Islet of Langerhans (tissue), 1 donor: ENCODE measurements around the gene HK2.

Experiments used
- FAIRE-seq: peaks from one replicate; lab custom pipeline; 2011; peaks lifted over from hg19 to GRCh38; lab: Jason Lieb, UNC

HK2 gene

DNA sequence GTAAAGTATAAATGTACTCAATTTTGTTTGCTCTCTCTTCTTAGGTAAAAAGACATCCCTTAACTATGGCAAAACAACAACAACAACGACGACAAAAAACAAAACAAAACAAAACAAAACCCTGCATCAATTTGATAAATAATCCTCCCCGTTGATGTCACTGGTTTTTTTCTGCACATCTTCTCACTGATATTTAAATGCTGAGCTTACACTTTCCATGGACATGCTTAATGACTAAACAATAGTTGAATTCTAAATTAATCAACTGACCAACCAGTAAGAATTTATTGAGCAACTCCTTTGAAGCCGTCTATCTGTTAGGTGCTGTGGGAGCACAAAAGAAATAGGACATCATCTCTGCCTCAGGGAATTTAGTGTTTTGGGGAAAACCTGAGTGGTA, 104.3 kb downstream of the HK2 start:
- FAIRE-seq, result no peak

DNA sequence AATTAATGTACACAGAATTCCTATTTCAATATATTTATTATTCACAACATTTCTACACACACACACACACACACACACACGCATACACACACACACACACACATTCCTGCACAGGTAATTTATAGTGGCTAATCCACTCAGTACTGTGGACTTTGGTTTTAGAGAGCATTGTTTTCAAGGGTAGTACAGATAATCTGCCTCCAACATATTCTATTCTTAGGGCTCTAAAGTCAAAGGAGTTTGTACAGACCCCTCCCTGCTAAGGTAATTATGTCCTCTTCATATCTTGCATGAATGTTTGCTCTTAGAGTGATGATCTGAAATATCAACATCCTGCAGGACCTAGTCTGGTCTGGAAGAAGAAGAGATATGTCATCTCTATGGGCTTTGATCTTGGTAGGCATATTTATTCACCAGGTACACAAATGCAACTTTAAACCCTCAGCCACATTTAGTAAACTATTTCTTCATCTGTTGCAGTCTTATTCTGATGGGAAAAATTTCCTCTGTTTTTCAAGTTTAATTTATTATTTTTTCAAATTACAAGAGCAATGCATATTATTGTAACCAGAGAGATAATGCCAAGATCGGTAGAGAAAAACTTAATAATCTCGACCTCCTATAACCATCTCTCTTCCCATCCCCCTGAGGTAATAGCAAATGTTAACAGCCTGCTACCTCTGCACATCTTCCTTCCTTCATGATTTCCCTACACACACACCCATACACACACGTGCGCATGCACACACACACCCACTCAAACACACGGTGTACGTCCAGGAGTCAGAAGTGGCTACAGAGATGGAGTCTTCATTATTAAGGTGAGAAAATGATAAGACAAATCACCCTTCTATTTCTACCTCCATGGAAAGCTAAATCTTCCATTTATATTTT, 106.2 kb downstream of the HK2 start:
- FAIRE-seq, result no peak

DNA sequence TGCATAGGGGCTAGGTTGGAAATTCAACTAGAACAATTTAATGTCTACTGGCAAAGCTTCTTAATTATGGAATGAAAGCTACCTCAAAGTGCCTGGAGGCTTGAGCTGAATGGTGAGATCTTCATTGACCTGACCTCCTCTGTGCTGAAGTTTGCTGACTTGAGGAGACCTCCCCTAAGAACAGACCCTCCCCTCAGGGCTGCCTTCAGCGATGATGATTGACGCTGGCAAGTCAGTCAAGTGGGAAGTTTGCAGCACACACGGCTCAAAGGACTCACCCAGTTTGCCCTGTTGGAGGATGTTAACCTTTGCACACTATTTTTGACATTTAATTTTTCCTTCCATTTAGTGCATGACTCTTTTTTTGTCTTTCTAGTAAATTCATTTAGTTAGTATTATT, 107.4 kb downstream of the HK2 start:
- FAIRE-seq, result no peak

DNA sequence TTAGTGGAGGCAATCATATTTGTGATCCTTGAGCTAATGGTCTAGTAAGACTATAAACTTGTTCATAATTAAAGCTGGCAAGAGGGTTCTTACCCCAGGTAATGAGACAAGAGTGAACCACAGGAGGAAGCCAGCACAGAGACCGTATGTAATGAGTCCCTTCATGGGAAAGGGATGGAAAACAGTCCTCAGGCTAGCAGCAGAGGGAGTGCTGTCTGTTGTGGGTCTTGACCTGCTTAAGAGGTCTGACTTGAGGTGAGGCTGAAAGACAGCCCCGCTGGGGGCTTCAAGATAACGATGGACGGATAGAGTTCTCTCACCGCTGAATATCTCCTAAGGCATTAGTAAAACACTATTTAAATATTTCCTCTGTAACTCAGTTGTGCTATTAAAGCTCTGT, 108.3 kb downstream of the HK2 start:
- FAIRE-seq, result no peak
